Calu3 (cell line): Measurements from ENCODE around the gene HOXA9. TPM values are rescaled to one million over a fixed set of nuclear protein-coding genes. Genes with fewer than 3 reads are reported as not detected.

Source experiments
- BruUV-seq: library from RNA; stranded (reverse); fragments of 400-500 nt; replicated peaks from 2 replicates; lab custom pipeline; 2021; lab: Mats Ljungman, UMichigan
- CTCF ChIA-PET: fragments of 300-600 bp; sonication (Branson Sonifier 250); formaldehyde crosslinking; loops from one replicate; lab custom pipeline; 2022; ENCODE audit warnings: antibody characterized with exemption; lab: Charles Lee
- DNase-seq: peaks from one replicate; pipeline ENCODE4 v3.0.0; 2022
- H3K27ac Mint-ChIP-seq: one replicate; pipeline ENCODE4 v1.8.0; 2022; ENCODE audit warnings: mixed read lengths; ENCODE audit not compliant: unreplicated experiment
- H3K27me3 Mint-ChIP-seq: one replicate; pipeline ENCODE4 v1.8.0; 2022; ENCODE audit warnings: mixed read lengths; ENCODE audit not compliant: unreplicated experiment
- H3K36me3 Mint-ChIP-seq: one replicate; pipeline ENCODE4 v1.8.0; 2022; ENCODE audit warnings: mild to moderate bottlenecking, moderate library complexity, mixed read lengths; ENCODE audit not compliant: insufficient read depth, unreplicated experiment
- H3K4me1 Mint-ChIP-seq: one replicate; pipeline ENCODE4 v1.8.0; 2022; ENCODE audit warnings: mild to moderate bottlenecking, low read depth, mixed read lengths; ENCODE audit not compliant: unreplicated experiment
- H3K4me3 Mint-ChIP-seq: one replicate; pipeline ENCODE4 v1.8.0; 2022; ENCODE audit warnings: mild to moderate bottlenecking, low read depth, moderate library complexity, mixed read lengths; ENCODE audit not compliant: unreplicated experiment
- H3K9me3 Mint-ChIP-seq: one replicate; pipeline ENCODE4 v1.8.0; 2022; ENCODE audit warnings: low read depth, mixed read lengths; ENCODE audit not compliant: unreplicated experiment
- intact Hi-C: fragments of 100-400 bp; cut with micrococcal nuclease; formaldehyde crosslinking; loops from one replicate; pipeline ENCODE4 v1.10.0; 2022; ENCODE audit not compliant: unreplicated experiment
- total RNA-seq: library from RNA; stranded (reverse); gene quantifications from 2 replicates; pipeline ENCODE4 v1.2.3, GENCODE V29; 2022
- TF ChIP-seq, protein P1 (sequence below): fragments of 200-600 bp; IDR thresholded peaks from one replicate; pipeline ENCODE4 v1.8.0; 2022; ENCODE audit warnings: antibody characterized with exemption; ENCODE audit not compliant: unreplicated experiment

HOXA9 gene
- total RNA-seq, 1 experiment from 2014 or later, result 2.5 TPM

DNA sequence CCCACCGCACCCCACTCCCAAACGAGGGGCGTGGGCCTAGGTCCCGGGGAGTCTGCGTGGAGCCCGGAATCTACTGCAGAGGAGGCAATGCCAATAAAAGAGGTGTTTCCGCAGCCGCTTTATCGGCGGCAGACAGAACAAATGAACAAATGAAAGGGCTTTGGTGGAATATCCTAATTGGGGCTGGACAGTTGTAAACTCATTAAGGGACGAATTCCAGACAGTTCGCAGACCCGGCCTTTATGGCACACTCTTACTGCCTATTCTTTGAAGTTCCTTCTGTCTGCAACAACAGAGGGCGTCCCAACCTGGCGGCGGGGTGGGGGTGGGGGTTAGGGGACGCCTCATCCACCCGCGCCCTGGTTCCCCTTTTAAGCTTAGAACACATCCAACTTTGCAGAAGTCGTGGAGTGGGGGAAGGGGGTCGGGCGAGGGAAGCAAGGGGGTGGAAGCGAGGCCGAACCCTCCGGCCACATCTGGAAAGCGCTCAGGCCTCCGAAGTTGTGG, 4.1 kb downstream of the HOXA9 start:
- Mint-ChIP-seq H3K27ac (no peak overlapping the region), H3K36me3 (peaks cover 7% of the 10 kb centered on the region), H3K9me3 (no peaks in the 10 kb centered on the region), H3K4me1 (no peaks in the 10 kb centered on the region), H3K27me3 (no peaks in the 10 kb centered on the region), H3K4me3 (peak overlapping the region; percentile 76)
- BruUV-seq, result no TSS peak
- no peak for DNase-seq
- CTCF ChIA-PET, result interaction anchor here (0.6 to 2.4 kb wide), 28 partner anchors 9 to 796 kb away, joined by 3 to 34 read pairs (median 5); partner anchors contain the start of genes HOXA3 and SKAP2
- TF ChIP-seq, protein P1, sequence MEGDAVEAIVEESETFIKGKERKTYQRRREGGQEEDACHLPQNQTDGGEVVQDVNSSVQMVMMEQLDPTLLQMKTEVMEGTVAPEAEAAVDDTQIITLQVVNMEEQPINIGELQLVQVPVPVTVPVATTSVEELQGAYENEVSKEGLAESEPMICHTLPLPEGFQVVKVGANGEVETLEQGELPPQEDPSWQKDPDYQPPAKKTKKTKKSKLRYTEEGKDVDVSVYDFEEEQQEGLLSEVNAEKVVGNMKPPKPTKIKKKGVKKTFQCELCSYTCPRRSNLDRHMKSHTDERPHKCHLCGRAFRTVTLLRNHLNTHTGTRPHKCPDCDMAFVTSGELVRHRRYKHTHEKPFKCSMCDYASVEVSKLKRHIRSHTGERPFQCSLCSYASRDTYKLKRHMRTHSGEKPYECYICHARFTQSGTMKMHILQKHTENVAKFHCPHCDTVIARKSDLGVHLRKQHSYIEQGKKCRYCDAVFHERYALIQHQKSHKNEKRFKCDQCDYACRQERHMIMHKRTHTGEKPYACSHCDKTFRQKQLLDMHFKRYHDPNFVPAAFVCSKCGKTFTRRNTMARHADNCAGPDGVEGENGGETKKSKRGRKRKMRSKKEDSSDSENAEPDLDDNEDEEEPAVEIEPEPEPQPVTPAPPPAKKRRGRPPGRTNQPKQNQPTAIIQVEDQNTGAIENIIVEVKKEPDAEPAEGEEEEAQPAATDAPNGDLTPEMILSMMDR, result no peak
- intact Hi-C loops, result loop anchor here (1.0 to 5.0 kb wide), 4 partner anchors 475 to 979 kb away; no protein-coding TSS in a partner anchor

DNA sequence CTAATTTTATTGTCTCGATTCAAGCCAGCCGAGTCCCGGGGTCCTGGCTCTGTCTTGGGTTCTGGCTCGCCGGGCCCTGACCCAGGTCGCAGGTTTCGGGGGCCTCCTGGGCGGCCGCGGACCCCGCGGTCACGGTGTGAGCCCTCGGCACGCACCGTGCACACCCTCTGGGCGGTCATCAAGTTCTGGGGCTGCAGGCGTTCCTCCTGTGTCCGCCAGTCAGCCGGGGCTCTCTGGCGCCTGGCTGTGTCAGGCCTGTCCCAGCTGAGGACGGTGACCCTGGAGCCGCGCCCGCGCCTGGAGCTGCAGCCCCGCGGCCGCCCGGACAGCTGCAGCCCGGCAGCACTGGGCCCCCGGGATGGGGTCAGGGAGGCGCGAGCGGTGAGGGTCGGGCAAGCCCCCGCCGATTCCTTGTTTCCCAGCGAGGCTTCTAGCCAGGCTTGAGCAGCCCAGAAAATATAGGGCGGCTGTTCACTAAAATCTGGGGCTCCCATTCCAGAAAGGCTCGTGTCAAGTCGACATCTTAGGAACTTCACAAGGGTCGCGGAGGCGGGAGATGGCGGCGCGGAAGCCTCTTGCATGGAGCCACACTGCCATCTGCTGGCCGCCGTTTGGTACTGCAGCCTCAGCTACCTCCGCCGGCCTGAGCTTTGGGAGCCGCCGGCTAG, 4.7 kb downstream of the HOXA9 start:
- H3K27me3 Mint-ChIP-seq, result no peaks in the 10 kb centered on the region
- no TSS peak for BruUV-seq

DNA sequence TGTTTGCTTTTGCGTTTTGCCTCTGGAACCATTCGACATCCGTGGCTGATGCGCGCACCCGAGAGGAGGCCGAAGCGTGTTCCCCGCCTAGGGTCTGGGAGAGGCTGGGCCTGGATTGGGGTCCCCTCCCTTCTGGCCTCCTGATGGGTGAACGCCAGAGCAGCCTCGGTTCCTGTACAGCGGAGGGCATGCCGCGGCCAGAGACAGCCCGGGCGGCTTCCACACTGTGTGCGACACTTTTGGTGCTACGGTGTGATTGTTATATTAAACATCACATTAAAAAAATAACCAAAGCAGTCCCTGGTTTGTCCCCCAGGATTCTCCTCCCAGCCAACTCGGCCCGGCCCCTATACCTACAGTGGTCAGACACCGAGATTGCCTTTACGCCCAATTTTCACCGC, 5.2 kb downstream of the HOXA9 start:
- Mint-ChIP-seq H3K27me3 (no peaks in the 10 kb centered on the region), H3K9me3 (no peaks in the 10 kb centered on the region), H3K27ac (no peak overlapping the region), H3K36me3 (peaks cover 7% of the 10 kb centered on the region), H3K4me3 (peak overlapping the region; percentile 76), H3K4me1 (no peaks in the 10 kb centered on the region)
- TF ChIP-seq, protein P1, result no peak
- BruUV-seq, result no TSS peak
- CTCF ChIA-PET, result interaction anchor here (0.6 to 2.4 kb wide), 17 partner anchors 10 to 793 kb away, joined by 3 to 34 read pairs (median 5); partner anchors contain the start of gene SKAP2
- no peak for DNase-seq
- intact Hi-C loops, result loop anchor here (2.0 to 5.0 kb wide), 2 partner anchors 791 to 978 kb away; no protein-coding TSS in a partner anchor

More for the DNA sequence above, 4.7 kb downstream of the HOXA9 start:
- intact Hi-C loops, result loop anchor here (1.0 to 5.0 kb wide), 4 partner anchors 474 to 978 kb away; no protein-coding TSS in a partner anchor
- peak; percentile 94 for DNase-seq
- Mint-ChIP-seq H3K4me3 (peak overlapping the region; percentile 76), H3K27ac (no peak overlapping the region), H3K36me3 (peaks cover 7% of the 10 kb centered on the region), H3K4me1 (no peaks in the 10 kb centered on the region), H3K9me3 (no peaks in the 10 kb centered on the region)
- TF ChIP-seq, protein P1, result peak; percentile 100
- CTCF ChIA-PET, result interaction anchor here (0.6 to 2.4 kb wide), 29 partner anchors 8 to 795 kb away, joined by 3 to 34 read pairs (median 5); partner anchors contain the start of genes HOXA3 and SKAP2

DNA sequence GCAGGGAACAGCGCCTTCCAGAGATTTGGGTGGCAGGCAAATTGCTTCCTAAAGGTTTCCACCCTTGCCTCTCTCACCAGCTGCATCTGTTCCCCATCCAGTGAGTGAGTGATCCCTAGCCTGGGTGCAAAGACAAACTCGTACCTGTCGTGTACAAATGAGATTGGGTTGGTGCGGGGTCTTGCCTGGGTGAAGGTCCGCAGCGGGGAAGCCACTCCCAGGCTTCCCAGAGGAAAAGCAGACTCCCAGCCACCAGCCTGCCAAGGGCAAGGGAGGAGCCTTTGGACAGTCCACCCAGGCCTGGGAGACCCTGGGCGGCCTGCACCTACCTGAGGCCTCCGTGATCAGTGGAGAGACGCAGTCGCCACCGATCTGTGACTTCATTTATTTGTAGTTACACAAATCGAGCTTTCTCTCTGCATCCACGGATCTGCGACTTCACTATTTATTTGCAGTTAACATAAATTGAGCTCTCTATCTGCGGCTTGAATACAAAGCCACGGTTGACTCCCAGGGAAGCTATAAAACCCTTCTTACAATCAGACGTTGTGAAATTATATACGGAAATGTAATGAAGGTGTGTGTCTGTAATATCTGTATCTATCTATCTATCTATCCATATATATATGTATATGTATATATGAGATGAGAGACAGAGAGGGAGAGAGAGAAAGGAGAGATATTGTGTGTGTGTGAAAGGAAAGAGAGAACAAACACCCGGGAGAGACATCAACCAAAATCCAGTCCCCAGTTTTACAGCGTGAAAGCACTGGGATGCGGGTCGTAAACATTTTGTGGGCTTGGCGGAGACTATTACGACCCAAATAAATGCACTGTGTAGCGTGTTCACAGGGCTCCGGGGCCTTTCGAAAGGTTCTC, 5.8 kb downstream of the HOXA9 start:
- Mint-ChIP-seq H3K9me3 (no peaks in the 10 kb centered on the region), H3K36me3 (peaks cover 7% of the 10 kb centered on the region), H3K4me3 (peak overlapping the region; percentile 76), H3K4me1 (no peaks in the 10 kb centered on the region), H3K27ac (no peak overlapping the region), H3K27me3 (no peaks in the 10 kb centered on the region)
- BruUV-seq, result no TSS peak
- TF ChIP-seq, protein P1, result no peak
- DNase-seq, result no peak
- intact Hi-C loops, result loop anchor here (2.0 to 5.0 kb wide), 2 partner anchors 791 to 977 kb away; no protein-coding TSS in a partner anchor
- CTCF ChIA-PET, result interaction anchor here (1.3 kb wide), 1 partner anchor 9 kb away, joined by 5 read pairs; no protein-coding TSS in a partner anchor
